ENCODE results near the gene SLC15A4.
"Not testable (repeated sequence)": the region's sequence is repeated elsewhere in the genome, so short reads cannot be mapped to it uniquely, and the experiment has no call there.

SLC15A4 gene

DNA sequence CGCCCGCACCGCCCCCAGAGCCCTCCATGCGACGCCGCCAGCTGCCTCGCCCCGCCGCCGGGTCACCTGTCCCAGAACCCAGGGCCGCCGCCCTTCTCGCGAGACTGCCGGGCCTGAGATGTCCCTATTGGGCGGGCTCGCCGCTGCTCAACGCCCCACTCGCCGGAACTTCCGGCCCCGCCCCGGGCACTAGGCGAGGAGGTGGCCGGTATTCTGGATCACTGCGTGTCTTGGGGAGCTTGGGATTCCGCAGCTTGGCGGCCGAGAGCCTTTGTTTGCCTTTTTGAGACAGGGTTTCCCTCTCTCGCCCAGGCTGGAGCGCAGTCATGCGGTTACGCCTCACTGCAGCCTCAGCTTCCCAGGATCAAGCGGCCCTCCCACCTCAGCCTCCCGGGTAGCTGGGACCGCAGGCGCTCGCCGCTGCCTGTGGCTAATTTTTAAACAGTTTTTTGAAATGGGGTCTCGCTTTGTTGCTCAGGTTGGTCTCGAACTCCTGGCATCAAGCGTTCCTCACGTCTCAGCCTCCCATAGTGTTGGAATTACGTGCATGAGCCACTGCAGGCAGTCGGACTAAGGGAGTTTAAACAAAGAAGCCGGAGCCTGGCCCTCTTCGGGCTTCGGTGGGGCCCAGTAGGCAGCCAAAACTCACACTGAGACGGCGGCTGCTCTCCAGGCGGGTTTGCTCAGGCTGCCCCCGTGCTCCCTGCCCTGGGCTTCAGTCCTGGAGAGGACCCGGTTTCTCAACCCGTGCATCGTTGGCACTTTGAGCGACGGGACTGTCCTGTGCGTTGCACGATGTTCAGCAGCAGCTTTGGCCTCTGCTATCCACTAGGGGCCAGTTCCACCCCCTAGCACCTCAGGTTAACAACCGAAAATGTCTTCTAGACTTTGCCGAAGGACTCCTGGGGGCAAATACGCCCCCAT lies at the start of gene SLC15A4:
Gene SLC15A4, minus strand, starts transcription at position 43 of the 924 bp plus-strand sequence. Its CDS starts 15 bp downstream, at position 28.
- peak; percentile 93 for DNase-seq

DNA sequence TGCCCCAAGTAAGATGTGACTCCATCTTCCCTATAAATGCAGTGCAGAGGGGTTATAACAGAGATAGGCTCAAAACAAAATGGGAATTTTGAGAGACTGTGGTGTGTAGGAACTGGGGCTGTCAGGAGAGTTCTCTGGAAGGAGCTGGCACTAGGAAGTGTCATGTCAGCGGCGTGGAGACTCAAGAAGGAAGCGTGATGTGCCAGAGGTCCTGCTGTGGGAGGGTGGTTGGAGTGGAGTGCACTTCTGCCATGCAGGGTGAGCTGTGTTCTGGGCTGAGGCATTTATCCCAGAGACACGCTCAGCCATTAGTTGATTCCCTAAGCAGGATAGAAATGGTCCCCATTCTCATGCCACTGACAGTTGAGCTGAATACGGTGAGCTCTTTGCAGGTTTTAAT lies 48.5 kb upstream of the SLC15A4 start:
- no peak for DNase-seq

GRCh38 chr12:128871516-128871892 lies 47.7 kb upstream of the SLC15A4 start:
- no peak for DNase-seq

DNA sequence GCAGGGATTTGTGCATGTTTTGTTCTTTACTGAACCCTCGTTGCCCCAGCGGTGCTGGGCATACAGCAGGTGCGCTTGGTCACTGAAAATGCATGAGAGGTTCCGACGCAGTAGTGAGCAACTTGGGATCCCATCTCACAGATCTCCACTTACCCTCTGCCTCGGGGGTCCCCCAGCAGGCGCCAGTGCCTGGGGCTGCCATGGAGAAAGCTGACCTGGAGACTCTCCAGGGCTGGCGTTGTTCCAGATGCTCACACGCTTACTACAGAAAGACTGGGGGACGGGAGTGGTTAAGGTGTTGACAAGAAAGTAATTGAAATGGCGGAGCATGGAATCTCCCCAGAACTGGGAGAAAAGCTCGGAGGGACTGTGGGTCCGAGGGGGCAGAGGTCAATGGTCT lies 43.7 kb upstream of the SLC15A4 start:
- DNase-seq, result no peak

DNA sequence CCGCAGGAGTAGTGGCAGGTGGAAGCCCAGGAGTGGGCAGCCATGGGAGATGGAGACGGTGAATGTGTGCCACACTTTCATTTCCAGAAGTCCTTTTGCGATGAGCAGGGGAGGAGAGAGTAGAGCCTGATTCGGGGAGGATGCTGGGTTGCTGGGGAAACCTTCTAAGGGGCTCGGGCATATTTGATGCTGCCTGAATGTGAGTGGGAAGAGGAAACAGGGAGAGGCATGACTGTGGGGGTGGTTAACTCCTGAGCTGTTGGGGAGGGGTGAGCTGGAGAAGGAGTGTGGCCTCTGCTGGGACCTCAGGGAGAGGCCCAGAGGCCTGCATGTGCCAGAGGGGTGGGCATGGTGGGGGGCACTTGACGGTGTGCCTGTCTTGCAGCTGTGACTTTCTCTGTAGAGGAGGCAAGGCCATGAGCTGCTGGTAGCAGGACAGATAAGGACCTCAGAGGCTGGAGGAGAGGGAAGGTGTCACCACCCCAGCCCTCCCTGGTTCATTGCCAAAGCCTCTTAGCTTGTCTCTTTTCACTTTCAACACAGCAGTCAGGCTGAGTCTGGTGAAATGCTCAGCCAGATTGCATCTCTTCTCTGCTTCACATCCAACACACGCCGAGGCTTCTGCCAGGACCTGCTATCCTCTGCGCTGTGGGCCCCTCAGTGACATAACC lies 40.9 kb upstream of the SLC15A4 start:
- DNase-seq, result no peak

DNA sequence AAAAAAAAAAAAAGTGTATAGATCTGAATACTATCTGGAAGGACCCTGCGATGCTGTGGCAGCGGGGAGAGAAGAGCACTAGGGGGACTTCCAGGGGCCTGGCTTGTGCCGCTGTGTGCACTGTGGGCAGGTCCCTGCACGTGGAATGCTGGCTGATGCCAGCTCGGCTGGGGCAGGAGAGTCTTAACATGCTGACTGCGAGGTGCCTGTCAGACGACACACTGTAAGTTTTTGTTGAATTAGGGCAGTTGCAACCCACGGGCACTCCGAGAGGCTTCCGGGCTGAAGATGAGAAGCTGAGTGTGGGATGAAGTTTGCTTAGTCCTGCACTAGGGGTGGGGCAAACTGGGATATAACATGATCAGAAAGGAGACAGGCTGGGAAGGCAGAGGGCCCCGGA lies 40.2 kb upstream of the SLC15A4 start:
- no peak for DNase-seq

GRCh38 chr12:128861226-128862016 lies 37.7 kb upstream of the SLC15A4 start:
- no peak for DNase-seq

DNA sequence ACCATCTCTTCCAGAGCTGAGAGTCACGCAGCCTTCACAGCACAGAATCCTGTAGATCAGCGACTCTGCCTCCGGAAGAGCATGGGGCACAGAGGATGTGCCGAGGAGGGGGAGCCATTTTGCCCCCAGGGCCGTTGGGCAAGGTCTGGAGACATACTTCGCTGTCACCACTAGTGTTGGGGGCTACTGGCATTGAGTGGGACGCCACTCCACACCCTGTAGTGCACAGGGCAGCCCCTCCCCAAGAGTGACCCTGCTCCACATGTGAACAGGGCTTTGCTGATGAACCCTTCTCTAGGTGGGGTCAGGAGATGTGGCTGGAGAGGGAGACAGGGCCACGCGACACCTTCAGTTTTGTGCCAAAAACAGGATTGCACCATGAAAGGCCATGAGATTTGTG lies 35.6 kb upstream of the SLC15A4 start:
- no peak for DNase-seq

- DNase-seq, result no peak
Observed at GRCh38 chr12:128857133-128857763, 33.5 kb upstream of the SLC15A4 start.

GRCh38 chr12:128856791-128857078 lies 33.0 kb upstream of the SLC15A4 start:
- DNase-seq, result no peak

- no peak for DNase-seq
Observed at GRCh38 chr12:128856035-128856790, 32.5 kb upstream of the SLC15A4 start.

DNA sequence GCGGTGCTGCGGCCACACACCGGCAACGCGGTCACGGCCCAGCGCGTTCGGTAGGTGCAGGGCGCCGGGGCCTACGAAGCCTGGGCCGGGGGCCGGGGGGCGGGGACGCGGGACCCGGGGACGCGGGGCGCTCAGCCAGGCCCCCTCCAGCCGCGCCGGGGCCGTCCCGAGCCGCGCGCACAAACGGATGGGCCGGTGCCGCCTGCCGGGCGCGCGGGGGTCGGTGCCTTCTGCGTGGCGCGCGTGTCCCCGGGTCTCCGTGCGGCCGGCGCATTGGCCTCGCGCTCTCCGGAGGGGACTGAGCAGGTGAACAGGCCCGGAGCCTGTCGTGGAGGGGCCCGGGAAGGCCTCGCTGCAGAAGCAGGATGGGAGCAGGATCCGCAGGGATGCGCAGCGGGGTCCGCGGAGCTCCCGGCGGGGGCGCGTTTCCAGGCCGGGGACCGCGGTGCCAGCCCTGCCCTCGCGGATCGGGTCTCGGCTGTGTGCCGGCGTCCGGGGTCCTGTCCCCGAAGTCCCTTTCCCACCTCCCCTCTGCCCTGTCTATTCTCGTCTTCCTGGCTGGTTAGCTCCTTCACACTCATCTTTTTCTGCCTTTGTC lies 29.9 kb upstream of the SLC15A4 start:
- DNase-seq, result no peak

GRCh38 chr12:128852885-128853599 lies 29.3 kb upstream of the SLC15A4 start, which contains the start of gene GLT1D1:
Gene GLT1D1, plus strand, starts transcription at chr12:128853478. Its CDS starts 104 bp downstream, at chr12:128853582.
- no peak for DNase-seq

GRCh38 chr12:128852026-128852698 lies 28.4 kb upstream of the SLC15A4 start:
- DNase-seq, result no peak

DNA sequence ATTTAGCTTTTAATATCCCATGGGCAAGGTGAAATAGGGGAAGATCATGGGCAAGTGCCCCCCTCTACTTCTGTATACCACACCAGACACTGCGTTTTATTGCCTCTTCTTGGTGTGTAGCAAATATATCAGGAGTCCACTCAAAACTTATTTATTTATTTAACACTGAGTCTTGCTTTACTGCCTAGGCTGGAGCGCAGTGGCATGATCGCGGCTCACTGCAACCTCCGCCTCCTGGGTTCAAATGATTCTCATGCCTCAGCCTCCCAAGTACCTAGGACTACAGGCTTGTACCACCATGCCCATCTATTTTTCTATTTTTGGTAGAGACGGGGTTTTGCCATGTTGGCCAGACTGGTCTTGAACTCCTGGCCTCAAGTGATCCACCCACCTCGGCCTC lies 27.7 kb upstream of the SLC15A4 start:
- not testable (repeated sequence) for DNase-seq

DNA sequence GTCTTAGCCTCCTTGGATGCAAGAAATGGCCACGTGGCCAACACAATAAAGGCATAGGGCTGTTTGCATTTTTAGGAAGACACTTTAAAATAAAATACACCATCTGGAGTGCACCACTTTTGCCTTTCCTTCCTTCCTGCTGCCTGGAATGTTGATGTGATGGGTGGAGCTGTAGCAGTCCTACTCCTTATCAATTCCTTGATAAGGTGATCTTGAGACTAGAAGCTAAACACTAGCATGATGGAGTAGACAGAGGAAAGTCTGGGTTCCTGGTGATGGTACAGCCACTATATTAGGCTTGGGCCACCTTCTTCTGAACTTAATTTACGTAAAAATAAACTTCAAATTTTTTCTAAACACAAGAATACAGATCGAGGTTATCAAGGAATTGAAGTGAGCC lies 26.6 kb upstream of the SLC15A4 start:
- no peak for DNase-seq

DNA sequence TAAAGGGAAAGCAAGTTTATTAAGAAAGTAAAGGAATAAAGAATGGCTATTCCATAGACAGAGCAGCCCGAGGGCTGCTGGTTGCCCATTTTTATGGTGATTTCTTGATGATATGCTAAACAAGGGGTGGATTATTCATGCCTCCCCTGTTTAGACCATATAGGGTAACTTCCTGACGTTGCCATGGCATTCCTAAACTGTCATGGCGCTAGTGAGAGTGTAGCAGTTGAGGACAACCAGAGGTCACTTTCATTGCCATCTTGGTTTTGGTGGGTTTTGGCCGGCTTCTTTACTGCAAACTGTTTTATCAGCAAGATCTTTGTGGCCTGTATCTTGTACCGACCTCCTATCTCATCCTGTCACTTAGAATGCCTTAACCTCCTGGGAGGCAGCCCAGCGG lies 26.0 kb upstream of the SLC15A4 start:
- DNase-seq, result not testable (repeated sequence)

DNA sequence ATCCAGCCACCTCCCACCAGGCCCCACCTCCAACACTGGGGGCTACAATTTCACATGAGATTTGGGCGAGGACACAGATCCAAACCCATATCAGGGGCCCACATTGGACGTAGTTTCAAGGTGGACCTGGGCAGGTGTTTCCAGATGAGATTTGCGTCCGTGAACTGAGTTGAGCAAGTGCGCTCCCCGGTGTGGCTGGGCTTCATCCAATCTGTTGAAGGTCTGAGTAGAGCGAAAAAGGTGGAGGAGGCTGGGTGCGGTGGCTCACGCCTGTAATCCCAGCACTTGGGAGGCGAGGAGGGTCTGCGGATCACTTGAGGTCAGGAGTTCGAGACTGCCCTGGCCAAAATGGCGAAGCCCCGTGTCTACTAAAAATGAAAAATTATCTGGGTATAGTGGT lies 24.6 kb upstream of the SLC15A4 start:
- no peak for DNase-seq

GRCh38 chr12:128846671-128847070 lies 22.9 kb upstream of the SLC15A4 start:
- DNase-seq, result not testable (repeated sequence)

GRCh38 chr12:128844031-128844635 lies 20.4 kb upstream of the SLC15A4 start:
- DNase-seq, result no peak
